ENCODE results near the gene SH3GLB2.

Gene SH3GLB2

GRCh38 chr9:129009584-129010141 is 18.5 kb downstream of the SH3GLB2 start:
- H3K27ac ChIP-seq, result no peak overlapping the region
- TF ChIP-seq ZFX (IDR thresholded peaks at IDR 0.05; ENCODE audit: borderline replicate concordance), result no peak
- TF ChIP-seq CTCF (IDR thresholded peaks at IDR 0.05), result no peak

- TF ChIP-seq CTCF (IDR thresholded peaks at IDR 0.05) (no peak), ZFX (IDR thresholded peaks at IDR 0.05; ENCODE audit: borderline replicate concordance) (no peak)
- no peak overlapping the region for H3K27ac ChIP-seq
These were observed 19.0 kb downstream of the SH3GLB2 start for GRCh38 chr9:129008986-129009583.

- peak overlapping the region; percentile 48; the same call in 1 of the 2 replicates for H3K27ac ChIP-seq
- TF ChIP-seq CTCF (IDR thresholded peaks at IDR 0.05) (no peak), ZFX (IDR thresholded peaks at IDR 0.05; ENCODE audit: borderline replicate concordance) (no peak)
These were observed 19.6 kb downstream of the SH3GLB2 start for GRCh38 chr9:129008469-129008965.

- H3K27ac ChIP-seq, result peak overlapping the region; percentile 48
- TF ChIP-seq ZFX (IDR thresholded peaks at IDR 0.05; ENCODE audit: borderline replicate concordance) (no peak), CTCF (IDR thresholded peaks at IDR 0.05) (no peak)
These were observed 20.2 kb downstream of the SH3GLB2 start for GRCh38 chr9:129007766-129008468.

- peak overlapping the region; percentile 48 for H3K27ac ChIP-seq
- TF ChIP-seq ZFX (IDR thresholded peaks at IDR 0.05; ENCODE audit: borderline replicate concordance) (no peak), CTCF (IDR thresholded peaks at IDR 0.05) (peak; percentile 75)
These were observed 20.9 kb downstream of the SH3GLB2 start for GRCh38 chr9:129007035-129007765.

GRCh38 chr9:129006328-129007034 is 21.6 kb downstream of the SH3GLB2 start:
- TF ChIP-seq CTCF (IDR thresholded peaks at IDR 0.05) (peak; percentile 96), ZFX (IDR thresholded peaks at IDR 0.05; ENCODE audit: borderline replicate concordance) (no peak)
- peak overlapping the region; percentile 48 for H3K27ac ChIP-seq

All from 22Rv1 (cell line).